ENCODE measurements around the gene CACNA1C.

GRCh38 chr12:2054091-2055018 lies 1.6 kb downstream of the CACNA1C start:
- no peak for TF ChIP-seq CTCF (IDR thresholded peaks at IDR 0.05)
- TF ChIP-seq EZH2 (IDR thresholded peaks at IDR 0.05; ENCODE audit: borderline replicate concordance, insufficient read depth, low read depth, low read length, poor library complexity, severe bottlenecking), result no peak

Data from B cell (primary cell).